Gastroesophageal sphincter (tissue), 4 donors: ENCODE measurements around the gene BRPF3. TPM values are rescaled to one million over a fixed set of nuclear protein-coding genes. Genes with fewer than 3 reads are reported as not detected.

Source experiments
- ATAC-seq: fragments of 150-250 bp; one replicate; pipeline ENCODE4 v1.9.1; 2016; ENCODE audit warnings: mild to moderate bottlenecking, moderate library complexity
- H3K27ac ChIP-seq, 4 donors: fragments of 200-600 bp; sonication (generic) in 3 of 4; 1 replicate in 3 of 4; 2 replicates in 1 of 4; pipeline ENCODE4 v1.5.1; 2016 to 2019
- H3K27me3 ChIP-seq: fragments of 200-600 bp; sonication (generic); one replicate; pipeline ENCODE4 v1.5.1; 2019
- H3K36me3 ChIP-seq, 2 donors: fragments of 200-600 bp; sonication (generic); one replicate each; pipeline ENCODE4 v1.5.1; 2019; ENCODE audit warnings: control low read depth in 1 of 2
- H3K4me1 ChIP-seq, 3 donors: fragments of 200-600 bp; sonication (generic); 1 replicate in 2 of 3; 2 replicates in 1 of 3; pipeline ENCODE4 v1.5.1; 2016 to 2019; ENCODE audit warnings: control low read depth in 2 of 3
- H3K4me3 ChIP-seq, 2 donors: fragments of 200-600 bp; sonication (generic); one replicate each; pipeline ENCODE4 v1.5.1; 2019; ENCODE audit warnings: mild to moderate bottlenecking in 1 of 2, moderate library complexity in 1 of 2
- H3K9me3 ChIP-seq, 3 donors: fragments of 200-600 bp; sonication (generic); one replicate each; pipeline ENCODE4 v1.5.1; 2017 to 2019; ENCODE audit warnings: control low read depth in 2 of 3
- CTCF ChIP-seq, 4 experiments: fragments of 200-600 bp in 2 of 4; fragments of 450-650 bp in 2 of 4; sonication (generic) in 1 of 4; IDR thresholded peaks; one replicate each; pipeline ENCODE4 v1.5.1; 2017 to 2019; ENCODE audit warnings: antibody characterized with exemption in 4 of 4, mild to moderate bottlenecking in 2 of 4, moderate library complexity in 2 of 4
- EP300 ChIP-seq: sonication (generic); formaldehyde crosslinking; IDR thresholded peaks from one replicate; pipeline ENCODE4 v1.6.1; 2017; ENCODE audit warnings: antibody characterized with exemption, mild to moderate bottlenecking
- POLR2A ChIP-seq, 2 donors: fragments of 450-650 bp; IDR thresholded peaks; one replicate each; pipeline ENCODE4 v1.6.1; 2017; ENCODE audit warnings: antibody characterized with exemption in 2 of 2, mild to moderate bottlenecking in 2 of 2, moderate library complexity in 1 of 2
- POLR2AphosphoS5 ChIP-seq: sonication (generic); formaldehyde crosslinking; IDR thresholded peaks from one replicate; pipeline ENCODE4 v1.6.1; 2017; ENCODE audit warnings: antibody characterized with exemption
- WGBS, 2 donors: methylation state at CpG; one replicate each; pipeline ENCODE4 v1.1.5; 2018; ENCODE audit warnings: low coverage in 1 of 2; 5-methylcytosine and 5-hydroxymethylcytosine counted together
- total RNA-seq, 4 donors: library from RNA; depleted of rRNA; stranded (reverse); fragments of >200 nt; gene quantifications; one replicate each; pipeline ENCODE4 v1.1.0, GENCODE V29; 2016

BRPF3 gene
- total RNA-seq, 4 donors from 2014 or later: 19.0 to 36.7 (median 20.4) TPM

DNA sequence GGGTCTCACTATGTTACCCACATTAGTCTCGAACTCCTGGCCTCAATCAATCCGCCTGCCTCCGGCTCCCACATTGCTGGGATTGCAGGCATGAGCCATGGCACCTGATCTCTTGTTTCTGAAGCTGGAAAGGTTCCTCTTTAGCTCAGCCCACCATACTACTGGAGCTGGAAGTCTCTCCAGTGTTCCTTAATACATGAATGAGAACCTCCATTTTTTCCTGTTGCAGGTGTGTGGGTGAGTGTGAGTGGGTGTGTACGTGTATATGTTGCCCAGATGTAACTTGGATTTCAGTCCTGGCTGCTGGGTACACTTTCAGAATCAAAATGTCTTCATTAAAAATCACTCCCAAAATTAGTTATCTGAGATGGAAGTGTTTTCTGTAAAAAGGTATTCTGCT lies 84.4 kb downstream of the BRPF3 start:
- no peak overlapping the region for H3K27ac ChIP-seq
- no peaks in the 10 kb centered on the region for H3K4me1 ChIP-seq
- H3K9me3 ChIP-seq: peaks cover 0 to 12% (median 0%) of the 10 kb centered on the region in 3 donors
- no peaks in the 10 kb centered on the region for H3K36me3 ChIP-seq
- no peak overlapping the region for H3K4me3 ChIP-seq
- whole genome bisulfite sequencing, 2 donors: 61 to 80% methylated on average over 1 to 3 of the region's 4 CpGs
- no peak for ATAC-seq
- TF ChIP-seq EP300: no peak
- no peak for TF ChIP-seq POLR2AphosphoS5
- no peak for TF ChIP-seq CTCF (IDR thresholded peaks at IDR 0.05)
- TF ChIP-seq POLR2A (IDR thresholded peaks at IDR 0.05): no peak
- H3K27me3 ChIP-seq: peaks cover 48% of the 10 kb centered on the region

Other genes starting within 250 kb of the BRPF3 start
- gene SLC26A8, start 172.1 kb upstream of the BRPF3 start, total RNA-seq: not detected
- gene MAPK14, start 168.9 kb upstream of the BRPF3 start, total RNA-seq: 10 to 100 TPM; 58.7 to 77.5 (median 69.9) TPM
- gene MAPK13, start 66.2 kb upstream of the BRPF3 start, total RNA-seq: 1 to 10 TPM; 1.4 to 8.4 (median 3.1) TPM
- not detected for gene PNPLA1, start 73.3 kb downstream of the BRPF3 start, total RNA-seq
- gene BNIP5, start 140.1 kb downstream of the BRPF3 start, total RNA-seq: not detected
- 1 to 10 TPM in 2 of 4 donors, not detected in 2; 1.3 to 1.5 TPM for gene ETV7, start 190.9 kb downstream of the BRPF3 start, total RNA-seq
- gene PXT1, start 246.1 kb downstream of the BRPF3 start, total RNA-seq: 1 to 10 TPM in 1 of 4 donors, not detected in 3; 2.0 TPM
- gene KCTD20, start 246.3 kb downstream of the BRPF3 start, total RNA-seq: 10 to 100 TPM; 60.2 to 92.9 (median 67.6) TPM